ENCODE measurements around the gene YIPF2. TPM values are rescaled to one million over a fixed set of nuclear protein-coding genes. Genes with fewer than 3 reads are reported as not detected.
"Not testable (repeated sequence)": the region's sequence is repeated elsewhere in the genome, so short reads cannot be mapped to it uniquely, and the experiment has no call there.

Gene YIPF2
- total RNA-seq, 1 donor from 2014 or later: 51.4 TPM

GRCh38 chr19:10878253-10878652 is 50.2 kb downstream of the YIPF2 start:
- Mint-ChIP-seq H3K4me3 (ENCODE audit: unreplicated experiment) (no peak overlapping the region), H3K36me3 (ENCODE audit: low read depth, unreplicated experiment) (no peaks in the 10 kb centered on the region), H3K27me3 (ENCODE audit: unreplicated experiment) (peaks cover 5% of the 10 kb centered on the region)

GRCh38 chr19:10877608-10878007 is 50.8 kb downstream of the YIPF2 start:
- H3K36me3 Mint-ChIP-seq (ENCODE audit: low read depth, unreplicated experiment); H3K27me3 Mint-ChIP-seq (ENCODE audit: unreplicated experiment); H3K4me3 Mint-ChIP-seq (ENCODE audit: unreplicated experiment); DNase-seq (ENCODE audit: low spot score); H3K9me3 Mint-ChIP-seq (ENCODE audit: unreplicated experiment); H3K27ac Mint-ChIP-seq (ENCODE audit: unreplicated experiment): not testable (repeated sequence)
- peaks cover 16% of the 10 kb centered on the region for H3K4me1 Mint-ChIP-seq (ENCODE audit: unreplicated experiment)

More at GRCh38 chr19:10878253-10878652, 50.2 kb downstream of the YIPF2 start:
- Mint-ChIP-seq H3K4me1 (ENCODE audit: unreplicated experiment) (peaks cover 12% of the 10 kb centered on the region), H3K9me3 (ENCODE audit: unreplicated experiment) (no peaks in the 10 kb centered on the region), H3K27ac (ENCODE audit: unreplicated experiment) (no peak overlapping the region)
- no peak for DNase-seq (ENCODE audit: low spot score)
- TF ChIP-seq CTCF (IDR thresholded peaks at IDR 0.05; ENCODE audit: unreplicated experiment): no peak

- Mint-ChIP-seq H3K27me3 (ENCODE audit: unreplicated experiment) (peaks cover 7% of the 10 kb centered on the region), H3K4me3 (ENCODE audit: unreplicated experiment) (no peak overlapping the region), H3K9me3 (ENCODE audit: unreplicated experiment) (no peaks in the 10 kb centered on the region), H3K4me1 (ENCODE audit: unreplicated experiment) (peaks cover 14% of the 10 kb centered on the region), H3K36me3 (ENCODE audit: low read depth, unreplicated experiment) (no peaks in the 10 kb centered on the region), H3K27ac (ENCODE audit: unreplicated experiment) (peak overlapping the region; percentile 9)
- no peak for DNase-seq (ENCODE audit: low spot score)
- no peak for TF ChIP-seq CTCF (IDR thresholded peaks at IDR 0.05; ENCODE audit: unreplicated experiment)
Measured at GRCh38 chr19:10876459-10877240, 51.8 kb downstream of the YIPF2 start.

GRCh38 chr19:10874024-10874423 is 54.4 kb downstream of the YIPF2 start:
- H3K36me3 Mint-ChIP-seq (ENCODE audit: low read depth, unreplicated experiment): peaks cover 3% of the 10 kb centered on the region
- H3K4me1 Mint-ChIP-seq (ENCODE audit: unreplicated experiment): peaks cover 6% of the 10 kb centered on the region
- peaks cover 14% of the 10 kb centered on the region for H3K27me3 Mint-ChIP-seq (ENCODE audit: unreplicated experiment)
- H3K27ac Mint-ChIP-seq (ENCODE audit: unreplicated experiment): no peak overlapping the region
- no peaks in the 10 kb centered on the region for H3K9me3 Mint-ChIP-seq (ENCODE audit: unreplicated experiment)
- no peak for TF ChIP-seq CTCF (IDR thresholded peaks at IDR 0.05; ENCODE audit: unreplicated experiment)
- no peak for DNase-seq (ENCODE audit: low spot score)
- H3K4me3 Mint-ChIP-seq (ENCODE audit: unreplicated experiment): peak overlapping the region; percentile 56

GRCh38 chr19:10872546-10873107 is 55.8 kb downstream of the YIPF2 start:
- Mint-ChIP-seq H3K4me3 (ENCODE audit: unreplicated experiment) (peak overlapping the region; percentile 98), H3K36me3 (ENCODE audit: low read depth, unreplicated experiment) (peaks cover 3% of the 10 kb centered on the region), H3K27me3 (ENCODE audit: unreplicated experiment) (peaks cover 19% of the 10 kb centered on the region), H3K9me3 (ENCODE audit: unreplicated experiment) (no peaks in the 10 kb centered on the region), H3K27ac (ENCODE audit: unreplicated experiment) (peak overlapping the region; percentile 79), H3K4me1 (ENCODE audit: unreplicated experiment) (peaks cover 6% of the 10 kb centered on the region)
- DNase-seq (ENCODE audit: low spot score): no peak
- no peak for TF ChIP-seq CTCF (IDR thresholded peaks at IDR 0.05; ENCODE audit: unreplicated experiment)

Other genes starting within 250 kb of the YIPF2 start
- 32.5 TPM for gene QTRT1, start 227.2 kb downstream of the YIPF2 start, total RNA-seq (ENCODE audit: unreplicated experiment)
- 184 TPM for gene DNM2, start 210.6 kb downstream of the YIPF2 start, total RNA-seq (ENCODE audit: unreplicated experiment)
- 22.1 TPM for gene TMED1, start 92.4 kb downstream of the YIPF2 start, total RNA-seq (ENCODE audit: unreplicated experiment)
- gene C19orf38, start 80.2 kb downstream of the YIPF2 start, total RNA-seq (ENCODE audit: unreplicated experiment): not detected
- 63.2 TPM for gene CARM1, start 57.1 kb downstream of the YIPF2 start, total RNA-seq (ENCODE audit: unreplicated experiment)
- gene TIMM29, start 172 bp upstream of the YIPF2 start, total RNA-seq (ENCODE audit: unreplicated experiment): 18.3 TPM
- gene SMARCA4, start 32.4 kb upstream of the YIPF2 start, total RNA-seq (ENCODE audit: unreplicated experiment): 238 TPM
- gene LDLR, start 160.8 kb upstream of the YIPF2 start, total RNA-seq (ENCODE audit: unreplicated experiment): 158 TPM
- gene SPC24, start 227.1 kb upstream of the YIPF2 start, total RNA-seq (ENCODE audit: unreplicated experiment): 17.0 TPM